HG03565 (cell line): ENCODE data around the gene TAGLN2.

Experiments used
- ATAC-seq: cut with Tn5 transposase; IDR thresholded peaks from one replicate; pipeline ENCODE4 v1.9.1; 2021; ENCODE audit warnings: mild to moderate bottlenecking, moderate library complexity; ENCODE audit not compliant: unreplicated experiment

The TAGLN2 gene

GRCh38 chr1:159879136-159879535, 46.2 kb downstream of the TAGLN2 start:
- no peak for ATAC-seq

- no peak for ATAC-seq
Measured at GRCh38 chr1:159877695-159878444, 47.4 kb downstream of the TAGLN2 start.

- no peak for ATAC-seq
Measured at GRCh38 chr1:159873530-159874143, 51.7 kb downstream of the TAGLN2 start.

- no peak for ATAC-seq
Measured at GRCh38 chr1:159872891-159873290, 52.4 kb downstream of the TAGLN2 start.

- ATAC-seq = no peak
Measured at GRCh38 chr1:159870704-159871103, 54.6 kb downstream of the TAGLN2 start.

- ATAC-seq = no peak
Measured at GRCh38 chr1:159869607-159870006, 55.7 kb downstream of the TAGLN2 start.

GRCh38 chr1:159869173-159869572, 56.1 kb downstream of the TAGLN2 start:
- ATAC-seq = no peak

GRCh38 chr1:159868766-159869165, 56.5 kb downstream of the TAGLN2 start:
- ATAC-seq = no peak
